OCI-LY3 (cell line): ENCODE results near the gene ATP10A.

Experiments
- H2AFZ ChIP-seq: fragments of 200-600, 300-600 bp; shearing (Covaris generic); 2 replicates; pipeline ENCODE4 v1.6.0; 2014; ENCODE audit warnings: antibody characterized with exemption, low read depth, low read length
- H3K27ac ChIP-seq: fragments of 200-600, 300-600 bp; sonication (generic); 2 replicates; pipeline ENCODE4 v1.5.1; 2014; ENCODE audit warnings: mild to moderate bottlenecking, low read length, moderate library complexity, mixed read lengths
- H3K27me3 ChIP-seq: fragments of 200-600, 300-600 bp; sonication (generic); 2 replicates; pipeline ENCODE4 v1.6.1; 2014; ENCODE audit warnings: low read depth, low read length, mixed read lengths
- H3K36me3 ChIP-seq: fragments of 200-600, 300-600 bp; sonication (generic); replicated peaks from 2 replicates; pipeline ENCODE3; 2014; ENCODE audit warnings: low read depth, low read length, mixed read lengths
- H3K4me1 ChIP-seq: fragments of 300-600, 200-600 bp; sonication (generic); 2 replicates; pipeline ENCODE4 v1.6.1; 2014; ENCODE audit warnings: low read length, mixed read lengths
- H3K4me2 ChIP-seq: fragments of 200-600, 300-600 bp; sonication (generic); 2 replicates; pipeline ENCODE4 v1.6.1; 2014; ENCODE audit warnings: low read length, mixed read lengths
- H3K4me3 ChIP-seq: fragments of 300-600, 200-600 bp; sonication (generic); 2 replicates; pipeline ENCODE4 v1.5.1; 2014; ENCODE audit warnings: antibody characterized with exemption, mild to moderate bottlenecking, low read length, moderate library complexity
- H3K79me2 ChIP-seq: fragments of 300-600, 200-600 bp; shearing (Covaris generic); 2 replicates; pipeline ENCODE4 v1.6.1; 2014; ENCODE audit warnings: mild to moderate bottlenecking, low read length, mixed read lengths
- H3K9ac ChIP-seq: fragments of 300-600, 200-600 bp; shearing (Covaris generic); 2 replicates; pipeline ENCODE4 v1.6.0; 2014; ENCODE audit warnings: mild to moderate bottlenecking, low read length, moderate library complexity
- H3K9me3 ChIP-seq: fragments of 200-600, 300-600 bp; shearing (Covaris generic); 2 replicates; pipeline ENCODE4 v1.6.1; 2014; ENCODE audit warnings: low read length, mixed read lengths; ENCODE audit not compliant: insufficient read depth
- H4K20me1 ChIP-seq: fragments of 200-600, 300-600 bp; sonication (generic); 2 replicates; pipeline ENCODE4 v1.6.1; 2016; ENCODE audit warnings: low read length, mixed read lengths; ENCODE audit not compliant: insufficient read depth
- CTCF ChIP-seq: fragments of 200-600, 300-600 bp; sonication (generic); IDR thresholded peaks from 2 replicates; pipeline ENCODE4 v1.5.1; 2014; ENCODE audit warnings: antibody characterized with exemption, low read length, low read depth
- EZH2phosphoT487 ChIP-seq: fragments of 200-600 bp; shearing (Covaris generic); IDR thresholded peaks from 2 replicates; pipeline ENCODE4 v1.6.1; 2018; ENCODE audit warnings: antibody characterized with exemption, mixed run types, low read depth

The ATP10A gene

GRCh38 chr15:25689592-25689991 is 173.5 kb downstream of the ATP10A start:
- H4K20me1 ChIP-seq = no peaks in the 10 kb centered on the region
- TF ChIP-seq CTCF = no peak
- TF ChIP-seq EZH2phosphoT487 = no peak
- H3K4me3 ChIP-seq = no peak overlapping the region

GRCh38 chr15:25688166-25688565 is 175.0 kb downstream of the ATP10A start:
- no peaks in the 10 kb centered on the region for H3K9me3 ChIP-seq
- TF ChIP-seq EZH2phosphoT487 (no peak), CTCF (no peak)
- no peaks in the 10 kb centered on the region for H3K4me1 ChIP-seq
- no peak overlapping the region for H2AFZ ChIP-seq
- no peak overlapping the region for H3K4me2 ChIP-seq
- no peak overlapping the region for H3K9ac ChIP-seq
- no peaks in the 10 kb centered on the region for H3K79me2 ChIP-seq
- no peaks in the 10 kb centered on the region for H3K36me3 ChIP-seq
- no peaks in the 10 kb centered on the region for H4K20me1 ChIP-seq
- no peaks in the 10 kb centered on the region for H3K27me3 ChIP-seq
- H3K4me3 ChIP-seq = no peak overlapping the region
- H3K27ac ChIP-seq = no peak overlapping the region

More at GRCh38 chr15:25689592-25689991, 173.5 kb downstream of the ATP10A start:
- no peaks in the 10 kb centered on the region for H3K27me3 ChIP-seq
- H3K27ac ChIP-seq = no peak overlapping the region
- H3K79me2 ChIP-seq = no peaks in the 10 kb centered on the region
- no peak overlapping the region for H3K4me2 ChIP-seq
- H3K36me3 ChIP-seq = no peaks in the 10 kb centered on the region
- no peak overlapping the region for H2AFZ ChIP-seq
- H3K9me3 ChIP-seq = no peaks in the 10 kb centered on the region
- H3K4me1 ChIP-seq = no peaks in the 10 kb centered on the region
- H3K9ac ChIP-seq = no peak overlapping the region

- Histone ChIP-seq H3K4me1 (no peaks in the 10 kb centered on the region), H3K27me3 (no peaks in the 10 kb centered on the region), H4K20me1 (no peaks in the 10 kb centered on the region), H3K9ac (no peak overlapping the region), H3K9me3 (no peaks in the 10 kb centered on the region), H3K79me2 (no peaks in the 10 kb centered on the region), H2AFZ (no peak overlapping the region), H3K27ac (no peak overlapping the region), H3K36me3 (no peaks in the 10 kb centered on the region), H3K4me3 (no peak overlapping the region), H3K4me2 (no peak overlapping the region)
- no peak for TF ChIP-seq CTCF
- no peak for TF ChIP-seq EZH2phosphoT487
Measured at GRCh38 chr15:25687689-25688088, 175.4 kb downstream of the ATP10A start.

DNA sequence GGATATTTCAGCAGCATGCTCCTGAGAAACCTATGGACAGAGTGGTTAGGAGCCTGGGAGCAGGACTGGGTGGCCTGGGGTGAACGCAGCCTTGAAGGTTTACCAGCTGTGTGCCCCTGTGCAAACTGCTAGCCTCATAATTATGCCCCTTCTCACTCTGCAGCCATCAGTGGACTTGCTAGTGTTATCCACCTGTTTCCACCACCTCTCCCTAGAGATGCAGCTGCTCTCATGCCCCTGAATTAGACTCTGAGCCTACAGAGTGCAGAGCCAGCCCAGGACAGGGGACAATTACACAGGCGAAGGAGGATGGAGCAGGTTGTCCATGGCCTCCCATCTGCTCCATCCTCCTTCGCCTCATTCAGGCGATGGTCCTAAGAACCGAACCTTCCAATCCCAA is 175.9 kb downstream of the ATP10A start:
- no peak overlapping the region for H3K9ac ChIP-seq
- H3K27ac ChIP-seq = no peak overlapping the region

More for the DNA sequence above, 175.9 kb downstream of the ATP10A start:
- TF ChIP-seq CTCF (no peak), EZH2phosphoT487 (no peak)
- no peak overlapping the region for H3K4me3 ChIP-seq
- H2AFZ ChIP-seq = no peak overlapping the region
- no peak overlapping the region for H3K4me2 ChIP-seq
- H3K27me3 ChIP-seq = no peaks in the 10 kb centered on the region
- no peaks in the 10 kb centered on the region for H3K36me3 ChIP-seq
- H3K9me3 ChIP-seq = no peaks in the 10 kb centered on the region
- H3K79me2 ChIP-seq = no peaks in the 10 kb centered on the region
- H4K20me1 ChIP-seq = no peaks in the 10 kb centered on the region
- no peaks in the 10 kb centered on the region for H3K4me1 ChIP-seq
